Neural cell (in vitro differentiated cells): ENCODE results near the gene CD300LG.

Source experiments
- CTCF ChIP-seq: fragments of 450-650 bp; IDR thresholded peaks from 2 replicates; pipeline ENCODE4 v1.5.1; 2014; ENCODE audit warnings: antibody characterized with exemption, mild to moderate bottlenecking, moderate library complexity; ENCODE audit not compliant: poor library complexity, severe bottlenecking
- EP300 ChIP-seq: fragments of 450-650 bp; conservative IDR thresholded peaks from 2 replicates; pipeline ENCODE4 v1.6.1; 2014; ENCODE audit warnings: antibody characterized with exemption, mild to moderate bottlenecking, moderate library complexity; ENCODE audit not compliant: poor library complexity, severe bottlenecking
- EZH2 ChIP-seq: fragments of 200-600, 300-800 bp; shearing (Covaris generic), sonication (generic); IDR thresholded peaks from 2 replicates; pipeline ENCODE4 v1.6.1; 2014; ENCODE audit warnings: antibody characterized with exemption, low read length, borderline replicate concordance, mild to moderate bottlenecking; ENCODE audit not compliant: insufficient read depth, poor library complexity, severe bottlenecking
- POLR2AphosphoS5 ChIP-seq: IDR thresholded peaks from 2 replicates; pipeline ENCODE4 v1.6.1; 2012
- RAD21 ChIP-seq: fragments of 450-650 bp; conservative IDR thresholded peaks from 2 replicates; pipeline ENCODE4 v1.6.1; 2014; ENCODE audit warnings: antibody characterized with exemption, mild to moderate bottlenecking, moderate library complexity
- REST ChIP-seq: IDR thresholded peaks from 2 replicates; pipeline ENCODE4 v1.6.1; 2012; ENCODE audit warnings: borderline replicate concordance
- TAF1 ChIP-seq: IDR thresholded peaks from 2 replicates; pipeline ENCODE4 v1.6.1; 2012; ENCODE audit warnings: low read depth

GRCh38 chr17:43882761-43883415, 35.9 kb downstream of the CD300LG start:
- no peak for TF ChIP-seq CTCF
- TF ChIP-seq POLR2AphosphoS5, result no peak
- TF ChIP-seq REST, result no peak
- TF ChIP-seq TAF1, result no peak
- TF ChIP-seq EZH2, result no peak
- TF ChIP-seq RAD21, result no peak
- no peak for TF ChIP-seq EP300
